ENCODE data around the gene PLCXD1.
"Not testable (repeated sequence)": the region's sequence is repeated elsewhere in the genome, so short reads cannot be mapped to it uniquely, and the experiment has no call there.

GRCh38 chrX:236201-236600 lies 45.0 kb upstream of the PLCXD1 start:
- not testable (repeated sequence) for TF ChIP-seq POLR2A, EP300, POLR2AphosphoS5 (IDR thresholded peaks at IDR 0.05)
- TF ChIP-seq, protein P1, sequence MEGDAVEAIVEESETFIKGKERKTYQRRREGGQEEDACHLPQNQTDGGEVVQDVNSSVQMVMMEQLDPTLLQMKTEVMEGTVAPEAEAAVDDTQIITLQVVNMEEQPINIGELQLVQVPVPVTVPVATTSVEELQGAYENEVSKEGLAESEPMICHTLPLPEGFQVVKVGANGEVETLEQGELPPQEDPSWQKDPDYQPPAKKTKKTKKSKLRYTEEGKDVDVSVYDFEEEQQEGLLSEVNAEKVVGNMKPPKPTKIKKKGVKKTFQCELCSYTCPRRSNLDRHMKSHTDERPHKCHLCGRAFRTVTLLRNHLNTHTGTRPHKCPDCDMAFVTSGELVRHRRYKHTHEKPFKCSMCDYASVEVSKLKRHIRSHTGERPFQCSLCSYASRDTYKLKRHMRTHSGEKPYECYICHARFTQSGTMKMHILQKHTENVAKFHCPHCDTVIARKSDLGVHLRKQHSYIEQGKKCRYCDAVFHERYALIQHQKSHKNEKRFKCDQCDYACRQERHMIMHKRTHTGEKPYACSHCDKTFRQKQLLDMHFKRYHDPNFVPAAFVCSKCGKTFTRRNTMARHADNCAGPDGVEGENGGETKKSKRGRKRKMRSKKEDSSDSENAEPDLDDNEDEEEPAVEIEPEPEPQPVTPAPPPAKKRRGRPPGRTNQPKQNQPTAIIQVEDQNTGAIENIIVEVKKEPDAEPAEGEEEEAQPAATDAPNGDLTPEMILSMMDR (IDR thresholded peaks at IDR 0.05), result not testable (repeated sequence)
